Ishikawa (cell line): ENCODE results near the gene RAI1.

Experiments
- CEBPB ChIP-seq: IDR thresholded peaks from 2 replicates; pipeline ENCODE4 v1.6.1; 2012
- CREB1 ChIP-seq: IDR thresholded peaks from 2 replicates; pipeline ENCODE4 v1.6.1; 2012; ENCODE audit warnings: low read depth
- EGR1 ChIP-seq: IDR thresholded peaks from 2 replicates; pipeline ENCODE4 v1.6.1; 2012
- EP300 ChIP-seq: IDR thresholded peaks from 2 replicates; pipeline ENCODE4 v1.6.1; 2012; ENCODE audit warnings: borderline replicate concordance
- FOXM1 ChIP-seq: IDR thresholded peaks from 2 replicates; pipeline ENCODE4 v1.6.1; 2012; ENCODE audit warnings: low read depth, borderline replicate concordance
- MAX ChIP-seq: IDR thresholded peaks from 2 replicates; pipeline ENCODE4 v1.6.1; 2012
- NFIC ChIP-seq: IDR thresholded peaks from 2 replicates; pipeline ENCODE4 v1.6.1; 2012
- RAD21 ChIP-seq: IDR thresholded peaks from 2 replicates; pipeline ENCODE4 v1.6.1; 2012; ENCODE audit warnings: low read depth
- TAF1 ChIP-seq: IDR thresholded peaks from 2 replicates; pipeline ENCODE4 v1.6.1; 2012; ENCODE audit warnings: low read depth, mild to moderate bottlenecking
- TCF12 ChIP-seq: IDR thresholded peaks from 2 replicates; pipeline ENCODE4 v1.6.1; 2012; ENCODE audit warnings: low read depth
- TEAD4 ChIP-seq: IDR thresholded peaks from 2 replicates; pipeline ENCODE4 v1.6.1; 2012
- YY1 ChIP-seq: IDR thresholded peaks from 2 replicates; pipeline ENCODE4 v1.6.1; 2012; ENCODE audit warnings: low read depth
- ZBTB7A ChIP-seq: IDR thresholded peaks from 2 replicates; pipeline ENCODE4 v1.6.1; 2012; ENCODE audit warnings: low read depth
- TF ChIP-seq, protein P1 (sequence below): IDR thresholded peaks from 2 replicates; pipeline ENCODE4 v1.6.1; 2012; ENCODE audit warnings: low read depth, mild to moderate bottlenecking
- TF ChIP-seq, protein P2 (sequence below): IDR thresholded peaks from 2 replicates; pipeline ENCODE4 v1.6.1; 2012

RAI1 gene

DNA sequence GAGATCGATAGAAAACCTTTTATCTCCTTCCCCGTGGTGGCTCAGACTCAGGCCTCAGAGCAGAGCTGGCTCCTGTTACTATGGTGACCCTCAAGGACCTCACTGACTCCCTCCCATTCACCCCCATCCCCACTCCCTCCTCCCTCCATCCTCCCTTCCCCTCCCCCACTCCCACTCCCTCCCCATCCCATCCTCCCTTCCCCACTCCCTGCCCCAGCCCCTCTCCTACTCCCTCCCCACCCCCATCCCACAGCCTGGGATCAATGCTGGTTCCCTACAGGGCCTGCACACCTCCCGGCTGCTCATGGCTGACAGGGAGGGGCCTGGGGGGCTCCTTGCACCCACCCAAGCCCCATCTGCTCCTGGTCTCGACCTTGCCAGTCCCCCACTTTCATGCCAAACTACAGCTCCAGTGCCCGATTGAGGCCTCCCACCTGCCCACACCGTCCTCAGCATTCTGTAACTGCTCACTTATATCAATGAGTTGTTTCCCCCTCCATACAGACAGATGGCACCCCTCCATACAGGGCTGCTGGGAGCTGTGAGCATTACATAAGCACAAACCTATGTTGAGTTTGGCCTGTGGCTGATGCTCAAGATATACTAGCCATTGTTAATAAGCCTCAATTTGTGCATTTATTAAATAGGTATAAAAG lies 11.6 kb upstream of the RAI1 start:
- TF ChIP-seq CEBPB (no peak), TCF12 (no peak), NFIC (no peak), EP300 (no peak), EGR1 (no peak), RAD21 (no peak), YY1 (no peak), MAX (no peak), TAF1 (no peak), CREB1 (no peak), FOXM1 (no peak), TEAD4 (no peak), ZBTB7A (no peak)
- TF ChIP-seq, protein P1, sequence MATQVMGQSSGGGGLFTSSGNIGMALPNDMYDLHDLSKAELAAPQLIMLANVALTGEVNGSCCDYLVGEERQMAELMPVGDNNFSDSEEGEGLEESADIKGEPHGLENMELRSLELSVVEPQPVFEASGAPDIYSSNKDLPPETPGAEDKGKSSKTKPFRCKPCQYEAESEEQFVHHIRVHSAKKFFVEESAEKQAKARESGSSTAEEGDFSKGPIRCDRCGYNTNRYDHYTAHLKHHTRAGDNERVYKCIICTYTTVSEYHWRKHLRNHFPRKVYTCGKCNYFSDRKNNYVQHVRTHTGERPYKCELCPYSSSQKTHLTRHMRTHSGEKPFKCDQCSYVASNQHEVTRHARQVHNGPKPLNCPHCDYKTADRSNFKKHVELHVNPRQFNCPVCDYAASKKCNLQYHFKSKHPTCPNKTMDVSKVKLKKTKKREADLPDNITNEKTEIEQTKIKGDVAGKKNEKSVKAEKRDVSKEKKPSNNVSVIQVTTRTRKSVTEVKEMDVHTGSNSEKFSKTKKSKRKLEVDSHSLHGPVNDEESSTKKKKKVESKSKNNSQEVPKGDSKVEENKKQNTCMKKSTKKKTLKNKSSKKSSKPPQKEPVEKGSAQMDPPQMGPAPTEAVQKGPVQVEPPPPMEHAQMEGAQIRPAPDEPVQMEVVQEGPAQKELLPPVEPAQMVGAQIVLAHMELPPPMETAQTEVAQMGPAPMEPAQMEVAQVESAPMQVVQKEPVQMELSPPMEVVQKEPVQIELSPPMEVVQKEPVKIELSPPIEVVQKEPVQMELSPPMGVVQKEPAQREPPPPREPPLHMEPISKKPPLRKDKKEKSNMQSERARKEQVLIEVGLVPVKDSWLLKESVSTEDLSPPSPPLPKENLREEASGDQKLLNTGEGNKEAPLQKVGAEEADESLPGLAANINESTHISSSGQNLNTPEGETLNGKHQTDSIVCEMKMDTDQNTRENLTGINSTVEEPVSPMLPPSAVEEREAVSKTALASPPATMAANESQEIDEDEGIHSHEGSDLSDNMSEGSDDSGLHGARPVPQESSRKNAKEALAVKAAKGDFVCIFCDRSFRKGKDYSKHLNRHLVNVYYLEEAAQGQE, result no peak
- TF ChIP-seq, protein P2, sequence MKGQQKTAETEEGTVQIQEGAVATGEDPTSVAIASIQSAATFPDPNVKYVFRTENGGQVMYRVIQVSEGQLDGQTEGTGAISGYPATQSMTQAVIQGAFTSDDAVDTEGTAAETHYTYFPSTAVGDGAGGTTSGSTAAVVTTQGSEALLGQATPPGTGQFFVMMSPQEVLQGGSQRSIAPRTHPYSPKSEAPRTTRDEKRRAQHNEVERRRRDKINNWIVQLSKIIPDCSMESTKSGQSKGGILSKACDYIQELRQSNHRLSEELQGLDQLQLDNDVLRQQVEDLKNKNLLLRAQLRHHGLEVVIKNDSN, result no peak

DNA sequence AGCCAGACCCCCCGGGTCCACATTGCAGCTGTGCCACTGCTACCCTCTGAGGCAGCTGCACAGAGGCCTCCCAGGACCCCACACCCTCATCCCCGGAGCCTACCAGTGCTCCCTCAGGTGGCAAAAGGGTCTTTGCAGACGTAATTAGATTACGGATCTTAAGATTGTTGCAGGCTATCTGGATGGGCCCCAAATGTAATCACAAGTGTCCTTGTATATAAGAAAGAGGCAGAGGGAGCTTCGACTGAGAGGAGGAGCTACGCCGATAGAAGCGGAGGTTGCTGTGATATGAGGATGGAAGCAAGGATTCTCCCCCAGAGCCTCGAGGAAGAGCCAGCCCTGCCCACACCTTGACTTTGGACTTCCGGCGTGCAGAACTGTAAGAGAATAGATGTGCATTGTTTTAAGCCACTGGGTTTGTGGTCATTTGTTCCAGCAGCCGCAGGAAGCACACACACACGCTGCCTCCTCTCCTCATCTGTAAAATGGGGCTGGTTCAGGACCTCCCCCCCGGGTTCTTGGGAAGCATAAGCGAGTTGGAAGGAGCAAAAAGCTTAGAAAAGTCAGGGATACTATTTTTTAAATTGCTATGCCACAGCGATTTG lies 10.5 kb upstream of the RAI1 start:
- TF ChIP-seq CREB1 (no peak), FOXM1 (no peak), MAX (no peak), ZBTB7A (no peak), YY1 (no peak), EGR1 (no peak), RAD21 (no peak), TCF12 (no peak), TAF1 (no peak), CEBPB (no peak), TEAD4 (no peak), NFIC (no peak), EP300 (no peak)
- TF ChIP-seq, protein P2, result no peak
- TF ChIP-seq, protein P1, result no peak

DNA sequence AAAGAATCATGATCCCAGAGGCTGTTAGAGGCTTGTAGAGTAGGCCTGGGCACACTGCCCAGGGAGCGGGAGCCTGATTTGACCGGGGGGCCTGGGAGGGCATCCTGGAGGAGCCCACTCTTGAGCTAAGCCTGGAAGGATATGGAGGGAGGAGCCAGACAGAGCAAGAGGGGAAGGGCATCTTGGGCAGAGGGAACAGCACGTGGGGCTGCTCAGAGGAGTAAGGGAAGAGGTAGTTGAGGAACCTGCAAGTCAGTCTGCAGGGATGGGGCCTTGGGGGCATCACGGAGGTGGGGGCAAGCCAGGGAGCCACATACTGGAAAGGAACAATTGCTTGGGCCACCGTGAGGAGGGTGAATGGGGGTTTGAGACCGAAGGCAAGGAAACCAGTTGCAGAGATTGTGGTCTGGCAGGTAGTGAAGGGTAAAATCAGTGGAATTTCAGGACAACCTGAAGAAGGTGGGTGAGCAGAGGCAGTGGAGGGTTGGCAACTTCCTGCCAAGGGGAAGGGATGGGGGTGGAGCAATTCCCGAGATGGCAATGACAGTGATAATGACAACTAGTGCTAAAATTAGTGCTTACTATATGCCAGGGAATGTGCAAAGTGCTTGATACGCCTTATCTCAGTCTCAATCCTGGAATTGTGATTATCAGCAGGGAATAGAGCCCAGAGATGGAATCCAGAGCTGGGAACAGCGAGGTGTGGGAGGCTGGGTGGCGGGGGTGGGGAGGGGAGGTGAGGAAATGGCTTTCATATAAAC lies 9.7 kb upstream of the RAI1 start:
- TF ChIP-seq TAF1, result no peak
- no peak for TF ChIP-seq TCF12
- TF ChIP-seq, protein P1, result no peak
- TF ChIP-seq EGR1, result no peak
- TF ChIP-seq YY1, result no peak
- no peak for TF ChIP-seq FOXM1
- TF ChIP-seq EP300, result no peak
- TF ChIP-seq RAD21, result no peak
- TF ChIP-seq CREB1, result no peak
- TF ChIP-seq, protein P2, result no peak
- TF ChIP-seq NFIC, result no peak
- TF ChIP-seq TEAD4, result no peak
- no peak for TF ChIP-seq CEBPB
- TF ChIP-seq ZBTB7A, result no peak
- TF ChIP-seq MAX, result no peak
